HG03521 (cell line): ENCODE measurements around the gene ASTN2.

Experiments
- ATAC-seq: cut with Tn5 transposase; IDR thresholded peaks from one replicate; pipeline ENCODE4 v1.9.1; 2021; ENCODE audit warnings: mild to moderate bottlenecking, moderate library complexity; ENCODE audit not compliant: unreplicated experiment

ASTN2 gene

GRCh38 chr9:116653348-116654058 lies 761.4 kb downstream of the ASTN2 start:
- ATAC-seq: no peak

DNA sequence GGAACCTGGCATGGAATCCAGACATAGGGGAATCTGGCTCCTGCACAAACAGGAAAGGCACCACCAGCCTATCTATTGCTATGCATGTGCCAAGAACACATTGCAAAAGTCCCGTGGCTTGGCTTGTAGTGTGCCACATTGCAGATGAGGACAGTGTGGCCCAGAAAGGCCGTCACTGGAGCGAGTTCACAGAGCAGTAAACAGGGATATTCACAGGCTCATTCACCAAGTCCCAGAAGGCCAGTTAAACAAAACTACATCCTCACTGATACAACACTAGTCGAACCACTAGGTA lies 767.4 kb downstream of the ASTN2 start:
- ATAC-seq: no peak

DNA sequence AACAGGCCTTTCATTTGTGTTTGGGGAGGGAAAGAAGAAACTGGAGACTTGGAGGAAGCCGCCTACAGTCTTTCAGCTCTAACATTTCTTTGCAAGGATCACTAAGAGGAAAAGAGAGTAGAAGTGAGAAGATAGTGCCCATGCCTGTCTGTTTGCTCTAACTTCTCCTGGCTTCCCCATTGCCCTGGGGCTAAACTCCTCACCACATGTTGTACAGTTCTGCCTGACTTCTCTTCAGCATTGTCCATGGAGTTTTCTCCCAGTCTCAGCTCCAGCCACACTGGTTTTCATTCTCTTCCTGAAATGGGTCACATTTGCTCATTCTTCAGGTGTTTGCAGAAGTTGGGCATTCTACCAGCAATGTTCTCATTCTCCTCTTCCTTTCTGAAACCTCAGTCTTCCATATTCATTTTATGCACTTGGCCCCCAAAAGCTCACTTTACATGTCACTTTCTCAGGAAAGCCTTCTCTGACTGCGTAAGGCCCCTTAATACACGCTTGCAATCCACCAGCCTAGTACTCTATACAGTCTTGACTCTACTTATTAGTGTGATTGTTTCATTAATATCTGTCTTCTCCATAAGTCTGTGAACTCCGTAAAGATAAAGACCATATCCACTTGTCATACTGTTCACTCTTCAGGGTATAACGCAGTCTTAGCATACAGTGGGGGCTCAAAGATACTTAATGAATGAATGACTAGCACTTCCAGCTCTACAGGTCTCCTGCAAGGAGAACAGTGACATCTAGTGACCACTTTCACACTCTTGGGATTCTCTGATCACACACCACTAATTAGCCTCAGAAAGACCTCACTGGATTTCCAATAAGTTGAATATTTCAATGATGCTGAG lies 768.0 kb downstream of the ASTN2 start:
- no peak for ATAC-seq

DNA sequence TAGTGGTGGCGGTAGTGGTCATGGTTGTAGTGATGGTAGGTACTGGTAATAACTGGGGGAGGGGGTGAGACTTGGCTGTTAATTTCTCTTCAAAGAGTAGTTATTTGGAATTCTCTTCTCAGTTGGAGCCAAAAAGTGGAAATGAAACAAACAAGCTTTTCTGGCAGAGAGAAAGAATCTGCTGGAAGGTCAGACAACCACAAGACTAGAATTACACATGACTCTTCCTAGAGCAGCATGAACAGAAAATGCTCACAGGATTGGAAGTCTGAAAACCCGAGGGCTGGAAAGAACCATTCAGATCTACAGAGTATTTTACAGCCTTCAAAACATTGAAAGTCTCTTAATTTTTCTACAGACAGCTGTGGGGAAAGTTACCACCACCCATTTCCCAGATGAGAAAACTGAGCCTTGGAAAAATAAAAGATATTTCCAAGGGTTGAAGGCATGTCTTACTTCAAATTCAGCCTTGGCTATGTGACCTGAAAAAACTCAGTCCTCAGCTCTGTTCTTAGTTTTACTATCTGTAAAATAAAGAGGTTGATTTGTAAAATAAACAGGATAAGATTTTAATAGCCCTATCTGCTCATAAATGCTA lies 770.7 kb downstream of the ASTN2 start:
- no peak for ATAC-seq

- no peak for ATAC-seq
Observed at GRCh38 chr9:116643691-116644090, 771.2 kb downstream of the ASTN2 start.

DNA sequence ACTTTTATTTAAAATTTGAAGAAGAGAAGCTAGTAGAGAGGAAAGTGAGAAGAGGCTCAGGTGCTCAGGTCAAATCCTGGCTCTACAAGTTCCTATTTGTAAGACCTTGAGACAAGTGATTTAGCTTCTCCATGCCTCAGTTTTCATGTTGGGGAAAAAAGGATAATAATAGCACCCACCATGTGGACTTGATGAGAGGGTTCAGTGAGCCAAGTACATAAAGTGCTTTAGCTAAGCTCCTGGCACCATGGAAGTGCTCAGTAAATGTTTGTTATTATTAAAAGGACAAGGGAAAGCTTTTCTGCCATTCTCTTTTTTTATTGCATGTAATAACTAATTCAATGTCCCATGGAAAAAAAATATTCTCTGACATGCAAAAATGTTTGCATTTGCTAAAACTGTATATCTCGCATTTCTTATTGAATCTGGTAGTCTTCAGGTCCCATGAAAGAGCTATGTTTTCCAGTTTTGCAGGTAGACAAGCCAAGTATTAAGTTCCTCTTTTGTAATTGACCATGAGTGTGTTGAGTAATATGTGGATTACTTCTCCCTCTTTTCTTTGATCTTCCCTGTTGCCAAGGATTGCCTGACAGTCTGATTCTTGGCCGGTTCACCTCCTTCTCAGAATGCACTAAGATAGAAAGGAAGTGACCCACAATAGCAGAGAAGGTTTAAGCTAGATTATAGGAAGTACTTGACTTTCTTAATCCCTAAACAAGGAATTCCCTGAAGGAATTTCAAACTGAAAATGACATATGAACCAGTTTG lies 773.4 kb downstream of the ASTN2 start:
- ATAC-seq: no peak

DNA sequence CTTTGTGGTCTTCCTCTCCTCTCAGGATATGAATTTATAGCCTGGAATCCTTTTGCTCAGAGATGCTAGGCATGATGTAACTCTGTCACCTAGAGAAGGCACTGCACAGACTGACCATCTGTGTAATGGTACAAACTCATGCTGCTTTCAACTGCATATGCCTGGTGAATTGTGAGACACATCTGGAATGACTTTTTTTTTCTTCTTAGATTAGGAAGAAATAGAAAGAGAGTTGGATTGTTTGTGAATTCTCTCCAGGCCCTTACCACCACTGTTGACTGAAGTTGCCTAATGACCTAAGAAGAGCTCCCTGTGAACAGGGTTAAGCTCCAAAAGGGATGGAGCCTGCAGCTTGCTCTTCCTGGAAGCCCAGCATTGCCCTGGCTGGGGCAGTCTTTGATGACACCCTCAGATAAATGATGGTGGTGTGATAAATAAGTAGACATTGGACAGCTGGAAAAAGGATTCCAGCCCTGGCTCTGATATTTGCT lies 775.6 kb downstream of the ASTN2 start:
- ATAC-seq: no peak

- no peak for ATAC-seq
Observed at GRCh38 chr9:116635908-116636307, 778.9 kb downstream of the ASTN2 start.

GRCh38 chr9:116632990-116633838 lies 781.6 kb downstream of the ASTN2 start:
- no peak for ATAC-seq

GRCh38 chr9:116629634-116630033 lies 785.2 kb downstream of the ASTN2 start:
- ATAC-seq: no peak

- no peak for ATAC-seq
Observed at GRCh38 chr9:116628716-116629115, 786.1 kb downstream of the ASTN2 start.

GRCh38 chr9:116627433-116627832 lies 787.4 kb downstream of the ASTN2 start:
- no peak for ATAC-seq

DNA sequence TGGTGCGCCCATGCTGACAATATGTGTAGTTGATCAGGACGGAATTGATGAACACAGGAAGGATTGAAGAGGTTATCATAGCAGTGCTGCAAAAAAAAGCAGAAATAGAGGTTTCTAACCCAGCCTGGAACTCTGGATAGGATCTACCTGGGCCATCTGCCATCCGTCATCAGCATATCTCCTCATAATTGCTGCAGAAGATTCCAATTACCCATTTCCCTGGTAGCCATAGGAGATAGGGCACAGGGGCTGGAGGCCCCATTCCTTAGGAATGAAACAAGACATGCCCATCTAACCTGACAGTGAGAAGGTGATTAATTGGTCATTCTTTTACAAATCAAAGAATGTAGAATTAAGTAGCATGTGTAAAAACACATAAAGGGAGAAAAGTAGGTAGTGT lies 788.1 kb downstream of the ASTN2 start:
- ATAC-seq: no peak

GRCh38 chr9:116623715-116624114 lies 791.1 kb downstream of the ASTN2 start:
- no peak for ATAC-seq

- no peak for ATAC-seq
Observed at GRCh38 chr9:116617389-116617788, 797.5 kb downstream of the ASTN2 start.

DNA sequence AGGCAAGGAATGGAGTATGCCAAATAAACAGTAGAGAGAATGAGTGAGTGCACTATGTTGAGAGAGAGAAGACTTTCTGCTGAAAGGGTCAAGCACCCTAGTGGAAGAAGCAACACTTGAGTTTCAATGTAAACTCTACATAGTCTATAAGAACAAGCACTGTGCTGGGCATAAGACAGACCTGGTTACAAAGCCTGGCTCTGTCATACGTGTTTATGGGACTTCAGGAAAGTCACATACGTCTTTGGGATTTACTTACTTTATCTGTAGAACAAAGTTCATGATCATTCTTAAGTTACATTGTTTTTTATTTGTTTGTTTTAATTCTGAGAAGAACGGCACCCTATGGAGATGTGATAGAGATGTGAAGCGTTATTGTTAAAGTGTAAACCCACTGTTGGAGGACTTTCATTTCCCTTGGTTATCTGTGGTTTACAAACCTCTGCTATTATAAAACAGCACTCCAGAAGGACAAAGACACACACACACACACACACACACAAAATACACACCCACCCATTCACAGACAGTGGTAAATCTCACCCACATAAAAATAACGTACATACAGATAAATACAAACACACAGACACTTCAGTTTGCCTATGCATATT lies 798.4 kb downstream of the ASTN2 start:
- no peak for ATAC-seq

DNA sequence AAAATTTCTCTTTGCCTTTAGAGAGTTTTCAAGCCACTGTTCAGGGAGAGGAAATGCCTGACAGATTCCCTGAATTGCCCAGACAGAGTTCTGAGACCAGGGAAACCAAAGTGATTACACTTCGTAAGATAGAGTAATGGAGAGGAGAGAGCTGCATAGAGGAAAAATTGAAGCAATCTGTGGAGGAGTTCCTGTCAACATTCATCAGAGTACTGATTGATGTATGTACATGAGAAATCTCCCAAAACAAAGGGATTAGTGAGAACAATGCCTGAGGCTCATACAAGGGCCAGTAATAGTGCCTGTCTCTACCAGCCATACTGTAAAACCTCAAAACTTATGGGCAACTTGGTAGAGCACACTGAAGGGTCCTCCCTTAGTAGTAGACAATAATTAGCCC lies 806.8 kb downstream of the ASTN2 start:
- no peak for ATAC-seq

GRCh38 chr9:116605904-116606341 lies 808.9 kb downstream of the ASTN2 start:
- no peak for ATAC-seq

DNA sequence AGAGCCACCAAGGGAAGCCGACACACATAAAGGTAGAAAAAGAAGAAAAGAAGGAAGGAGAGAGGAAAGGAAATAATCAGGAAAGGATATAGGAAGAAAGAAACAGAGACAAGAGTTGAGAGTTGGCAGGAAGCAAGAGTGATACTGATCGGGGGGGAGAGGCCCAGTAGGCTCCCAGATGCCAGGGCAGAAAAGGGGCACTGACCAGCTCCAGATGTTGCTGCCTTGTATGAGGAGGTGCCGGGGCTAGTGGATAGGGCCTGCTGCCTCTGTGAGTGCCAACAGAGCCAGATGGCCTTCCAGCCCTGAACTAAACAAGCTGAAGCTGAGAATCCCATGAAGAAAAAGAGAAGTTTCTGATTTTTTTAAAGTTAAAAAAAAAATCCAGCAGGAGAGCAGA lies 809.8 kb downstream of the ASTN2 start:
- ATAC-seq: no peak

DNA sequence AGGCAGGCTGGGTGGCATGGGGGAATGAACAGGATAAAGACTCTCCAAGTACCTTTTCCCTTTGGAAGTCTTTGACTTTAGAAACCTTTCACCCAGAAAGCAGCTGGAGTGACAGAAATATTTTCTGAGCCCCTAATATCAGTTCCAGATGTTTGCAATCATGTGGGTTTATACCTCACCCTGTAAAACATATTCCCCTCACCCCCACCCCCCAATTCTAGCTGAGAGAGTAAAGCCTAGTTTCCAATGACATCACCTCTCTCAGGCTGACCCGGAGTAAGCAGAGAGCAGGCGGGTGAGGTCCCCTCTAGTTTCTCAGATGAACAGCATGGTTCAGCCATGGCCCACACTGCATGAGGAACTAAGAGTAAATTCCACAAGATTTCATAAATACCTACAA lies 810.6 kb downstream of the ASTN2 start:
- ATAC-seq: no peak
